ENCODE results near the gene PIK3AP1.

- TF ChIP-seq CTCF (IDR thresholded peaks at IDR 0.05 in 8 of 11, conservative IDR thresholded peaks at IDR 0.05 in 3 of 11): no peak
- TF ChIP-seq POLR2A (IDR thresholded peaks at IDR 0.05): no peak
Measured at GRCh38 chr10:96708996-96709395, 11.3 kb downstream of the PIK3AP1 start.
